HG03378 (cell line): ENCODE measurements around the gene PHACTR3.

Experiments used
- ATAC-seq: cut with Tn5 transposase; IDR thresholded peaks from one replicate; pipeline ENCODE4 v1.9.1; 2021; ENCODE audit warnings: mild to moderate bottlenecking, moderate library complexity; ENCODE audit not compliant: unreplicated experiment

Gene PHACTR3

GRCh38 chr20:59725476-59726280 is 121.3 kb downstream of the PHACTR3 start:
- ATAC-seq, result no peak

GRCh38 chr20:59726281-59726595 is 121.9 kb downstream of the PHACTR3 start:
- no peak for ATAC-seq

GRCh38 chr20:59728722-59729430 is 124.5 kb downstream of the PHACTR3 start:
- ATAC-seq, result no peak

GRCh38 chr20:59729506-59729905 is 125.2 kb downstream of the PHACTR3 start:
- ATAC-seq, result no peak

- no peak for ATAC-seq
Observed at GRCh38 chr20:59730722-59731121, 126.4 kb downstream of the PHACTR3 start.

- no peak for ATAC-seq
Observed at GRCh38 chr20:59731376-59731775, 127.0 kb downstream of the PHACTR3 start.

- ATAC-seq, result no peak
Observed at GRCh38 chr20:59733351-59733750, 129.0 kb downstream of the PHACTR3 start.

- no peak for ATAC-seq
Observed at GRCh38 chr20:59735486-59735885, 131.1 kb downstream of the PHACTR3 start.

GRCh38 chr20:59735917-59736316 is 131.6 kb downstream of the PHACTR3 start:
- no peak for ATAC-seq

- no peak for ATAC-seq
Observed at GRCh38 chr20:59736366-59736765, 132.0 kb downstream of the PHACTR3 start.

GRCh38 chr20:59737073-59737666 is 132.8 kb downstream of the PHACTR3 start:
- no peak for ATAC-seq

GRCh38 chr20:59737816-59738215 is 133.5 kb downstream of the PHACTR3 start:
- no peak for ATAC-seq

- ATAC-seq, result no peak
Observed at GRCh38 chr20:59738851-59739250, 134.5 kb downstream of the PHACTR3 start.

- ATAC-seq, result no peak
Observed at GRCh38 chr20:59740621-59741020, 136.3 kb downstream of the PHACTR3 start.

- no peak for ATAC-seq
Observed at GRCh38 chr20:59741073-59741472, 136.7 kb downstream of the PHACTR3 start.

GRCh38 chr20:59742351-59743095 is 138.2 kb downstream of the PHACTR3 start:
- no peak for ATAC-seq

GRCh38 chr20:59743308-59743707 is 139.0 kb downstream of the PHACTR3 start:
- no peak for ATAC-seq

GRCh38 chr20:59743767-59744485 is 139.6 kb downstream of the PHACTR3 start:
- no peak for ATAC-seq

- ATAC-seq, result no peak
Observed at GRCh38 chr20:59744756-59745155, 140.4 kb downstream of the PHACTR3 start.

GRCh38 chr20:59745201-59745600 is 140.9 kb downstream of the PHACTR3 start:
- ATAC-seq, result no peak

GRCh38 chr20:59745716-59746115 is 141.4 kb downstream of the PHACTR3 start:
- no peak for ATAC-seq
